HFF-Myc (cell line): ENCODE results near the gene COG7.

Experiments used
- DNase-seq: peaks from one replicate; pipeline ENCODE4 v3.0.0-alpha.2; 2011; ENCODE audit warnings: low read depth; ENCODE audit errors: extremely low read depth
- H3K4me3 ChIP-seq: replicated peaks from 2 replicates; pipeline ENCODE4 v1.5.1; 2011; ENCODE audit warnings: low read depth, mild to moderate bottlenecking, control low read depth, low read length
- TF ChIP-seq, protein P1 (sequence below): IDR thresholded peaks from 2 replicates; pipeline ENCODE4 v1.5.1; 2012; ENCODE audit warnings: mild to moderate bottlenecking, low read depth, low read length, control low read depth; ENCODE audit errors: missing control alignments

Gene COG7

DNA sequence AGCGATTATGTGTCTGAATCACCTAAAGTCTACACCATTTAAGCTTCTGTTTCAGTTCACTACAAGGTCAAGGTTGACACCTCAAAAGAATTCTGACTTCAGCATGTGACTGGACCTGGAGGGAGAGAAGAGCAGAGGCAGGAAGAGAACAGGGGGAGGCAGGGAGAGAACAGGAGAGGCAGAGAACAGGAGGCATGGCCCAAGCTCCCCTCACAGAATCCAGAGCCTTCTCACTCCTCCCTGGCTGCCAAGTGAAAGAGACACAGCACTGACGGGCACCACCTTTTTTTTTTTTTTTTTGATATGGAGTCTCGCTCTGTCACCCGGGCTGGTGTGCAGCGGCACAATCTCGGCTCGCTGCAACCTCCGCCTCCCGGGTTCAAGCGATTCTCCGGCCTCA lies 45.9 kb upstream of the COG7 start:
- DNase-seq, result no peak
- H3K4me3 ChIP-seq, result no peak overlapping the region
- TF ChIP-seq, protein P1, sequence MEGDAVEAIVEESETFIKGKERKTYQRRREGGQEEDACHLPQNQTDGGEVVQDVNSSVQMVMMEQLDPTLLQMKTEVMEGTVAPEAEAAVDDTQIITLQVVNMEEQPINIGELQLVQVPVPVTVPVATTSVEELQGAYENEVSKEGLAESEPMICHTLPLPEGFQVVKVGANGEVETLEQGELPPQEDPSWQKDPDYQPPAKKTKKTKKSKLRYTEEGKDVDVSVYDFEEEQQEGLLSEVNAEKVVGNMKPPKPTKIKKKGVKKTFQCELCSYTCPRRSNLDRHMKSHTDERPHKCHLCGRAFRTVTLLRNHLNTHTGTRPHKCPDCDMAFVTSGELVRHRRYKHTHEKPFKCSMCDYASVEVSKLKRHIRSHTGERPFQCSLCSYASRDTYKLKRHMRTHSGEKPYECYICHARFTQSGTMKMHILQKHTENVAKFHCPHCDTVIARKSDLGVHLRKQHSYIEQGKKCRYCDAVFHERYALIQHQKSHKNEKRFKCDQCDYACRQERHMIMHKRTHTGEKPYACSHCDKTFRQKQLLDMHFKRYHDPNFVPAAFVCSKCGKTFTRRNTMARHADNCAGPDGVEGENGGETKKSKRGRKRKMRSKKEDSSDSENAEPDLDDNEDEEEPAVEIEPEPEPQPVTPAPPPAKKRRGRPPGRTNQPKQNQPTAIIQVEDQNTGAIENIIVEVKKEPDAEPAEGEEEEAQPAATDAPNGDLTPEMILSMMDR, result no peak

DNA sequence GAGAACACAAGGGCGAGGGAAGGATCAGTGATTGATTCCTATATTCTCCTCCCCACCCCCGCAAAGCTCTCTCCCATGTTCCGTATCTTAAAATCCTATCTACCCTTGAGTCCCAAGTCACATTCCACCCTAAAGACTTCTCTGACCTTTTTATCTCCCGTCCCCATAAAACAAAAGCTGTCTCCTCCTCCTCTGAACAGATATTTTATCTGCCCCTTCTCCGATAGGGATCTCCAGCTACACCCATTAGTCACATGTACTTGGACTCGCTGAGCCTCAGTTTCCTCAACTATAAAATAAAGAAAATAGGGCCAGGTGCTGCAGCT lies 44.5 kb upstream of the COG7 start:
- TF ChIP-seq, protein P1, result no peak
- no peak overlapping the region for H3K4me3 ChIP-seq
- DNase-seq, result no peak

DNA sequence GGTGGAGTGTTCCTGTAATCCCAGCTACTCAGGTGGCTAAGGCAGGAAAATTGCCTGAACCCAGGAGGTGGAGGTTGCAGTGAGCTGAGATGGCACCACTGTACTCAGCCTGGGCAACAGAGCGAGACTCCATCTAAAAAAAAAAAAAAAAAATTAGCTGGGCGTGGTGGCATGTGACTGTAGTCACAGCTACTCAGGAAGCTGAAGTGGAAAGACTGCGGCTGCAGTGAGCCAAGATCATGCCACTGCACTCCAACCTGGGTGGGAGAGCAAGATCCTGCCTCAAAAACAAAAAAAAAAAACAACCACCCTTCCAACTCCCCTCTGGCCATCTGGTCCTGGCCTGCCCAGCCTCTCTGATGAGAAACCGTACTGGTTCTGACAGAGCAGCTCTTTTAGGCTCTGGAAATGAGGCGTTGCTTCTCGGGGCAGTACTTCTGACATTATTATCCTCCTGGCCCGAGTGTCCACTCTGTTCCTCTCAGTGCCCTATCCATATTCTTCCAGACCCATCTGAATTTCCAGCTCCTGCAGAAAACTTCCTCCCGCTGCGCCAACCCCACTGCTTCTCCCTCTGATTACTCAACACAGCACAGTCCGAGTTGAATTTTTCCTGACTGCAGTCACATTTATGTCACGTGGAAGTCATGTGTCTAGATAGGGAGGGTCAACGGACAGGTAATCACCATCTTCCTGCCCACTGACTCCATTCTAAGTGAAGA lies 44.0 kb upstream of the COG7 start:
- TF ChIP-seq, protein P1, result no peak
- no peak for DNase-seq
- no peak overlapping the region for H3K4me3 ChIP-seq

DNA sequence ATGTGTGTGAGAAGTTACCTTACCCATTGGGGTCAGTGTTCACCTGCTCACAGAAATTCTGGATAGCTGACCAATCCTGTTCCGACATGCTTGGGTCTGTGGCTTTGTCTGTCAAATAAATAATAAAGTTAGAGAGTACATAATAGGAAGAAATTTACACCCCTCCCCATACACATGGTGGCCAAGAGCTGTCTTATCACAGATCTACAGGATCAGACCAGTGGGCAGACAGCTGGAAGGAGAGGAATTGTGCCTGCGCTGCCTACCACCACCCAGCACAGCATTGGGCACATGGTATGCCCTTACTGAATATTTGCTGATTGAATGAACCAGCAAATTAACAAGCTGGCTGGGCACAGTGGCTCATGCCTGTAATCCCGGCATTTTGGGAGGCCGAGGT lies 42.7 kb upstream of the COG7 start:
- TF ChIP-seq, protein P1, result no peak
- no peak for DNase-seq
- no peak overlapping the region for H3K4me3 ChIP-seq

DNA sequence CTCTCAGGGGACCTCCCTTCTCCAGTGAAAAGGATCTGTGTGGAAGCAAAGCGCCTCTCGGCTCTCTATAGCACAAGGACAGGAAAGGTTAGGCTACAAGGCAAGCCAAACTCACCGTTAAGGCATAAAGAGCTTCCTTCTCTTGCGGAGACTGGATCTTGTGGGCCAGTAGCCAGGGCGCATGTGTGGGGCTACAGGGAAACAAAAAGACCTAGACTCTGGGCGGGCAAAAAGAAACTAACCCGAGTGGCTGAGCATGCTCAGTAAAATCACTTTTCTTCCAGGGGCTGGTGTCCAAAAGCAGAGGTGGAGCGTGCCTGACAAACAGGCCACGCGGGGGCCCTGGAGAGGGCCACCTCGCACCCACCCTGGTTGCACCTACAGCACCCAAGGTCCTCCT lies 41.2 kb upstream of the COG7 start:
- no peak overlapping the region for H3K4me3 ChIP-seq
- no peak for DNase-seq
- TF ChIP-seq, protein P1, result no peak

DNA sequence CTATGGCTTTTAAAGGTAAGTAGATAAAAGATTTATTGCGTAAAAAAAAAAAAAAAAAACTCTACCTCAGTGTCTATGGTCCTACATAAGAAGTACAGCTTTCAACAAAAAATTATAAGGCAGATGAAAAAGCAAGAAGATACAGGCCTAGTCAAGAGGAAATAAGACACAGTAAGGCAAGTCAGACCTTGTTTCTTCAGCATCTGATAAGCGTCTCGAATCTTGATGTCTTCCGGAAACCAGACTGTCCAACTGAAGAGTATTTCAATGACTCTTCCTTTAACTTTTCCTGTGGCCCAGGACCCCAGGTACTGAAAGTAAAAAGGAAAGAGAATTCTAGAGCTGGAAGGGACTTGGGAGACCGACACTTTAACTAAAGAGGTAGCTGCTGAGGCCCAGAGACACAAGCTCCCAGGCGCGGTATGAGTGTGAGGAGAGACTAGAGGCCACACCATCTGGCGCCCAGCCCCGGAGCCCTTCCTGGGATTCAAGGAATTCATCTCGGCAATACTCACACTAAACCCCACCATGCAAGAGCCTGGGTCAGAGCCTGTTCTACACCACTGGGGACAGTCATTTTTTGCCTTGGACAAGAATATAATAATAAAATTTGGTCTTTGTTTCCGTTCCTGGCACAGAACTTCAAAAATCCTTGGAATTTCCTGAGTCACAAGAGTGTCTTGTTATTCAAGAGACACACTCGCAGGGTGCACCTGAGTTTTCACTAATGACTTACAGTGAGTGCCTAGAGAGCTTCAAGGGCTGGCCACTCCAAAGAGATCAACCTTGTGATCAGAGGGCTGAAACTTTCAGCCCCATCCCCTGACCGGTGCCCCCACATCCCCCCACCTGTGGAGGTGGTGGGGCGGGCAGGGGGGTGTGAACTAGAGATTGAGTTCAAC lies 38.8 kb upstream of the COG7 start:
- TF ChIP-seq, protein P1, result no peak
- H3K4me3 ChIP-seq, result no peak overlapping the region
- no peak for DNase-seq
